ENCODE measurements around the gene CFL2.

GRCh38 chr14:34701808-34702207 is 12.6 kb downstream of the CFL2 start:
- TF ChIP-seq CTCF (IDR thresholded peaks at IDR 0.05) (no peak), POLR2A (IDR thresholded peaks at IDR 0.05) (no peak), EP300 (IDR thresholded peaks at IDR 0.05; ENCODE audit: low read depth) (no peak)
